OCI-LY3 (cell line): Measurements from ENCODE around the gene NTRK2.

Source experiments
- CTCF ChIP-seq: fragments of 200-600, 300-600 bp; sonication (generic); IDR thresholded peaks from 2 replicates; pipeline ENCODE4 v1.5.1; 2014; ENCODE audit warnings: antibody characterized with exemption, low read length, low read depth
- EZH2phosphoT487 ChIP-seq: fragments of 200-600 bp; shearing (Covaris generic); IDR thresholded peaks from 2 replicates; pipeline ENCODE4 v1.6.1; 2018; ENCODE audit warnings: antibody characterized with exemption, mixed run types, low read depth

DNA sequence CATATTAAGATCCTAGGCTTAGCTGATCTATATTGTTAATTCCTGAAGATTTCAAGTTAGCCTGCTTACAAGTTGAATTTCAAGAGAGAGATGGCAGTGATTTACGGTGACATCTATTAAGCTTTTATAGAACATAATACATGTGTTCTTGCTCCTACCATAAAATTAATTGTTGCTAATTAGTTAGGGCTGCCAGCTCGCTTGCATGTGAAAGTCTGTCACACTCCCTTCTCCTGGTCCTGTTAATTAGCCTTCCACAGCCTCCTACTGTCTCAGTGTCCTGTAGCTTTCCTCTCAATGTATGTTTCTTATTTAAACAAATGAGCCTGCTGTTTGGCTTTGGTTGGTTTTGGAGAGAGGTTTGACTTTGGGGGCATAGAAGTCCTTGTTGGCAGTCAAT is 247.2 kb downstream of the NTRK2 start:
- TF ChIP-seq CTCF (no peak), EZH2phosphoT487 (no peak)
